GM19099 (cell line): ENCODE results near the gene CDR2L.

Source experiments
- POLR2A ChIP-seq: IDR thresholded peaks from 3 replicates; pipeline ENCODE4 v1.6.1; 2011; ENCODE audit warnings: low read depth; ENCODE audit not compliant: insufficient read length; ENCODE audit errors: extremely low read depth

Gene CDR2L

GRCh38 chr17:74953134-74953687, 34.2 kb upstream of the CDR2L start:
- TF ChIP-seq POLR2A: no peak

GRCh38 chr17:74954115-74954514, 33.3 kb upstream of the CDR2L start:
- no peak for TF ChIP-seq POLR2A

GRCh38 chr17:74954665-74955421, 32.6 kb upstream of the CDR2L start:
- TF ChIP-seq POLR2A: no peak

GRCh38 chr17:74956093-74956492, 31.3 kb upstream of the CDR2L start:
- TF ChIP-seq POLR2A: no peak

- no peak for TF ChIP-seq POLR2A
Observed at GRCh38 chr17:74957935-74958740, 29.3 kb upstream of the CDR2L start.

GRCh38 chr17:74959826-74960515, 27.5 kb upstream of the CDR2L start:
- no peak for TF ChIP-seq POLR2A

GRCh38 chr17:74960570-74961342, 26.7 kb upstream of the CDR2L start:
- TF ChIP-seq POLR2A: no peak

- no peak for TF ChIP-seq POLR2A
Observed at GRCh38 chr17:74961657-74962350, 25.6 kb upstream of the CDR2L start.

GRCh38 chr17:74962622-74963394, 24.6 kb upstream of the CDR2L start:
- no peak for TF ChIP-seq POLR2A

GRCh38 chr17:74963656-74964055, 23.8 kb upstream of the CDR2L start:
- no peak for TF ChIP-seq POLR2A

- no peak for TF ChIP-seq POLR2A
Observed at GRCh38 chr17:74964246-74964761, 23.1 kb upstream of the CDR2L start.

- TF ChIP-seq POLR2A: no peak
Observed at GRCh38 chr17:74964988-74965622, 22.3 kb upstream of the CDR2L start.
